ENCODE data around the gene DENND6A. TPM values are rescaled to one million over a fixed set of nuclear protein-coding genes. Genes with fewer than 3 reads are reported as not detected.

The DENND6A gene, protein sequence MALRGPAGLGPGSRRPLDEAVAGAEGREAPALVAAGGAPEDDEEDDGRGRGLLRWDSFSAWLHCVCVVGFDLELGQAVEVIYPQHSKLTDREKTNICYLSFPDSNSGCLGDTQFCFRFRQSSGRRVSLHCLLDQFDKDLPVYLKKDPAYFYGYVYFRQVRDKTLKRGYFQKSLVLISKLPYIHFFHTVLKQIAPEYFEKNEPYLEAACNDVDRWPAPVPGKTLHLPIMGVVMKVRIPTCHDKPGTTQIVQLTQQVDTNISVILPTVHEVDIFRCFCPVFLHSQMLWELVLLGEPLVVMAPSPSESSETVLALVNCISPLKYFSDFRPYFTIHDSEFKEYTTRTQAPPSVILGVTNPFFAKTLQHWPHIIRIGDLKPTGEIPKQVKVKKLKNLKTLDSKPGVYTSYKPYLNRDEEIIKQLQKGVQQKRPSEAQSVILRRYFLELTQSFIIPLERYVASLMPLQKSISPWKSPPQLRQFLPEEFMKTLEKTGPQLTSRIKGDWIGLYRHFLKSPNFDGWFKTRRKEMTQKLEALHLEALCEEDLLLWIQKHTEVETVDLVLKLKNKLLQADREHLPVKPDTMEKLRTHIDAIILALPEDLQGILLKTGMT
- total RNA-seq, result 75.4 TPM

DNA sequence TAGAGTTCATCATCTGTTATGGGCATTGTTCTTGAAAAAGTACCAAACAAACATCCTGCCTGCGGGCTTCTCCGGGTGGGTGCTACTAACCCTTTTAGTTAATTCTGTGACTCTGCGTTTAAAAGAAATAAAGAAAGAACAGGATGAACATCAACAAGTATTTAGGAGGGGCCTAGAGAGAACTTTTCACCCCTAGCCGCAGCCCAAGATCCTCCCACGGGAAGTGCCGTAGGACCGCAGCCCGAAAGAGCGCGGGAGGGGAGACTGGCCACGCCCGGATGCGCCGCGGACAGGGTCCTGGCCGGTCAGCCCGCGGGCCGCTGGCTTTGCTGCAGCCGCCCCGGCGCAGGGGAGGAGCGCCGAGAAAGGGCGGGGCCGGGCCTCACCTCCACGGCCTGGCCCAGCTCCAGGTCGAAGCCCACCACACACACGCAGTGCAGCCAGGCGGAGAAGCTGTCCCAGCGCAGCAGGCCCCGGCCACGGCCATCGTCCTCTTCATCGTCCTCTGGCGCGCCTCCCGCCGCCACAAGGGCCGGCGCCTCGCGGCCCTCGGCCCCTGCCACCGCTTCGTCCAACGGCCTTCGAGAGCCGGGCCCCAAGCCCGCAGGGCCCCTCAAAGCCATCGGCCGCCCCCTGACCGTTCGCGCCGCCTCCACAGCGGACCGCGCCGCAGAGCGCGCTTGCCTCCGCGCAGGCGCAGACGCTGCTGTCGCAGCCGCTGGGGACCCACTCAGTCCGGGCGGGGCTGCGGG is at the start of gene DENND6A:
Gene DENND6A (minus strand): TSS at position 682 of the 752 bp plus-strand sequence. CDS start 59 bp downstream, at position 623.

DNA sequence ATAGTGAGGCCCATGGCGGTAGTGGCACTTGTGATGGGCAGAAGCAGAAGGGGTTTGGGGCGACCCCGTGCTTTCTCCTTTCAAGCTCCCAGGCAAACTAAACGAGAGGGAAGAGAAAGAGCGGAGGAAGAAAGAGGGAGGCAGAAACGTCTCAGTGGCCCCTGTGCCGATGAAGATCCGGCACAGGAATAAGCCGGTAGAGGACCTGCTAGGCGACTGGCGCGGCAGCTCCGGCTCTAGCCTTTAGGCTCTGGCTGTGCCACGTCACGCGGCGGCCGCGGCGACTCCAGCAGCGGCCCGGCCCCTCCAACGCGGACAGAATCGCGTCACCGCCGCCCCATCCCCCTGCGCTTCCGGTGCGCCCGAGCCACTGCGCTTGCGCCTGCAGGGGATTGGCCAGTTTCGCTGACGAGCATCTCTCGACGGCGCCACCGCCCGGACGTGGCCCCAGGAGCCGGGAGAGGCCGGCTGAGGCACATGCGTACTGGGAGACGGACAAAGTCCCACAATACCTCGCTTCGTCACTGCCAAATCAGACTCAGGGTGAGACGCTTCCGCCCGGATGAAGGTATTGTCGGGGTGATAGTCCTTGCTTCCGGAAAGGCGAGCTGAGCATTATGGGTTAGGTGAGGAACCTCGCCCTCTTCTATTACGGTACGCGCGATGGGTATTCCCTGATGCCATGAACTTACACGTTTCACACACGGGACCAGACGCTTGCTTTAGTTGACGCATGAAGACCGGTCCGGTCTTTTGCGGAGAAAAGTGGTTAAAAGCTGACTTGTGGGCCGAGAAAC is 95.6 kb downstream of the DENND6A start, which contains the start of gene ARF4:
Gene ARF4 (minus strand): TSS at position 218 of the 797 bp plus-strand sequence. CDS start 204 bp downstream, at position 14.

Other genes with a start within 250 kb of the DENND6A start
- gene DNAH12, start 148.7 kb downstream of the DENND6A start, total RNA-seq, result 0.71 TPM
- 22.0 TPM for gene PDE12, start 136.8 kb downstream of the DENND6A start, total RNA-seq
- gene ARF4, start 95.7 kb downstream of the DENND6A start, total RNA-seq, result 129 TPM
- 184 TPM for gene SLMAP, start 63.2 kb upstream of the DENND6A start, total RNA-seq